ENCODE measurements around the gene INTS3. TPM values are rescaled to one million over a fixed set of nuclear protein-coding genes. Genes with fewer than 3 reads are reported as not detected.
"Not testable (repeated sequence)": the region's sequence is repeated elsewhere in the genome, so short reads cannot be mapped to it uniquely, and the experiment has no call there.

The INTS3 gene
- total RNA-seq, 2 experiments from 2014 or later: 53.6 to 57.2 TPM

- Mint-ChIP-seq H3K27ac (no peak overlapping the region), H3K4me3 (no peak overlapping the region), H3K4me1 (peaks cover 6% of the 10 kb centered on the region), H3K9me3 (no peaks in the 10 kb centered on the region), H3K36me3 (peaks cover 19% of the 10 kb centered on the region), H3K27me3 (no peaks in the 10 kb centered on the region)
- ATAC-seq (ENCODE audit: low read depth) (no peak), DNase-seq (no peak)
- POLR2A ChIA-PET: no interaction called here
Measured at GRCh38 chr1:153752072-153752471, 24.2 kb downstream of the INTS3 start.

GRCh38 chr1:153752571-153753195 is 24.8 kb downstream of the INTS3 start:
- ATAC-seq (ENCODE audit: low read depth) (no peak), DNase-seq (no peak)
- peaks cover 6% of the 10 kb centered on the region for H3K4me1 Mint-ChIP-seq
- H3K36me3 Mint-ChIP-seq: peaks cover 20% of the 10 kb centered on the region
- H3K27me3 Mint-ChIP-seq: no peaks in the 10 kb centered on the region
- H3K27ac Mint-ChIP-seq: peak overlapping the region; percentile 52
- H3K4me3 Mint-ChIP-seq: no peak overlapping the region
- H3K9me3 Mint-ChIP-seq: no peaks in the 10 kb centered on the region
- POLR2A ChIA-PET: no interaction called here

- Mint-ChIP-seq H3K4me1 (peaks cover 5% of the 10 kb centered on the region), H3K4me3 (no peak overlapping the region), H3K9me3 (no peaks in the 10 kb centered on the region), H3K36me3 (peaks cover 14% of the 10 kb centered on the region), H3K27ac (no peak overlapping the region), H3K27me3 (no peaks in the 10 kb centered on the region)
- DNase-seq: no peak
- POLR2A ChIA-PET: no interaction called here
- no peak for ATAC-seq (ENCODE audit: low read depth)
Measured at GRCh38 chr1:153754266-153754665, 26.4 kb downstream of the INTS3 start.

- peaks cover 12% of the 10 kb centered on the region for H3K36me3 Mint-ChIP-seq
- no peaks in the 10 kb centered on the region for H3K4me1 Mint-ChIP-seq
- ATAC-seq (ENCODE audit: low read depth) (no peak), DNase-seq (no peak)
- H3K4me3 Mint-ChIP-seq: no peak overlapping the region
- H3K27me3 Mint-ChIP-seq: no peaks in the 10 kb centered on the region
- H3K27ac Mint-ChIP-seq: no peak overlapping the region
- POLR2A ChIA-PET: no interaction called here
- H3K9me3 Mint-ChIP-seq: no peaks in the 10 kb centered on the region
Measured at GRCh38 chr1:153760440-153760839, 32.6 kb downstream of the INTS3 start.

- no peaks in the 10 kb centered on the region for H3K9me3 Mint-ChIP-seq
- H3K27me3 Mint-ChIP-seq: no peaks in the 10 kb centered on the region
- no peaks in the 10 kb centered on the region for H3K4me1 Mint-ChIP-seq
- POLR2A ChIA-PET: interaction anchor here (0.8 to 1.3 kb wide), 2 partner anchors 12 to 130 kb away, joined by 3 to 4 read pairs; partner anchors contain the start of gene CHTOP
- H3K4me3 Mint-ChIP-seq: no peak overlapping the region
- no peak for DNase-seq
- H3K27ac Mint-ChIP-seq: no peak overlapping the region
- ATAC-seq (ENCODE audit: low read depth): no peak
- peaks cover 22% of the 10 kb centered on the region for H3K36me3 Mint-ChIP-seq
Measured at GRCh38 chr1:153763365-153764225, 35.7 kb downstream of the INTS3 start.

GRCh38 chr1:153764310-153764709 is 36.5 kb downstream of the INTS3 start:
- DNase-seq (no peak), ATAC-seq (ENCODE audit: low read depth) (no peak)
- H3K4me1 Mint-ChIP-seq: no peaks in the 10 kb centered on the region
- H3K36me3 Mint-ChIP-seq: peaks cover 22% of the 10 kb centered on the region
- H3K9me3 Mint-ChIP-seq: no peaks in the 10 kb centered on the region
- no peak overlapping the region for H3K4me3 Mint-ChIP-seq
- POLR2A ChIA-PET: interaction anchor here (1.3 kb wide), 1 partner anchor 12 kb away, joined by 4 read pairs; no protein-coding TSS in a partner anchor
- no peaks in the 10 kb centered on the region for H3K27me3 Mint-ChIP-seq
- H3K27ac Mint-ChIP-seq: no peak overlapping the region

- ATAC-seq (ENCODE audit: low read depth); H3K9me3 Mint-ChIP-seq; H3K4me1 Mint-ChIP-seq; H3K27ac Mint-ChIP-seq; H3K4me3 Mint-ChIP-seq; H3K27me3 Mint-ChIP-seq; DNase-seq; POLR2A ChIA-PET: not testable (repeated sequence)
- H3K36me3 Mint-ChIP-seq: peaks cover 21% of the 10 kb centered on the region
Measured at GRCh38 chr1:153766663-153767062, 38.8 kb downstream of the INTS3 start.

- H3K27ac Mint-ChIP-seq: no peak overlapping the region
- H3K27me3 Mint-ChIP-seq: no peaks in the 10 kb centered on the region
- POLR2A ChIA-PET: no interaction called here
- H3K9me3 Mint-ChIP-seq: no peaks in the 10 kb centered on the region
- no peak overlapping the region for H3K4me3 Mint-ChIP-seq
- peaks cover 17% of the 10 kb centered on the region for H3K36me3 Mint-ChIP-seq
- ATAC-seq (ENCODE audit: low read depth) (no peak), DNase-seq (no peak)
- H3K4me1 Mint-ChIP-seq: no peaks in the 10 kb centered on the region
Measured at GRCh38 chr1:153767519-153767918, 39.7 kb downstream of the INTS3 start.

GRCh38 chr1:153768316-153769181 is 40.7 kb downstream of the INTS3 start:
- H3K36me3 Mint-ChIP-seq: peaks cover 17% of the 10 kb centered on the region
- H3K27ac Mint-ChIP-seq: no peak overlapping the region
- DNase-seq (no peak), ATAC-seq (ENCODE audit: low read depth) (no peak)
- H3K4me3 Mint-ChIP-seq: no peak overlapping the region
- H3K9me3 Mint-ChIP-seq: no peaks in the 10 kb centered on the region
- POLR2A ChIA-PET: interaction anchor here (0.7 kb wide), 1 partner anchor 258 kb away, joined by 3 read pairs; no protein-coding TSS in a partner anchor
- peaks cover 3% of the 10 kb centered on the region for H3K4me1 Mint-ChIP-seq
- H3K27me3 Mint-ChIP-seq: no peaks in the 10 kb centered on the region

- H3K27me3 Mint-ChIP-seq: no peaks in the 10 kb centered on the region
- peaks cover 17% of the 10 kb centered on the region for H3K36me3 Mint-ChIP-seq
- H3K27ac Mint-ChIP-seq: no peak overlapping the region
- DNase-seq (no peak), ATAC-seq (ENCODE audit: low read depth) (no peak)
- no peak overlapping the region for H3K4me3 Mint-ChIP-seq
- H3K9me3 Mint-ChIP-seq: no peaks in the 10 kb centered on the region
- H3K4me1 Mint-ChIP-seq: peaks cover 10% of the 10 kb centered on the region
- POLR2A ChIA-PET: interaction anchor here (0.7 kb wide), 1 partner anchor 259 kb away, joined by 3 read pairs; no protein-coding TSS in a partner anchor
Measured at GRCh38 chr1:153769221-153769620, 41.4 kb downstream of the INTS3 start.

GRCh38 chr1:153770797-153771196 is 42.9 kb downstream of the INTS3 start:
- peaks cover 16% of the 10 kb centered on the region for H3K36me3 Mint-ChIP-seq
- POLR2A ChIA-PET: no interaction called here

GRCh38 chr1:153771261-153771660 is 43.4 kb downstream of the INTS3 start:
- Mint-ChIP-seq H3K9me3 (no peaks in the 10 kb centered on the region), H3K27me3 (no peaks in the 10 kb centered on the region), H3K4me1 (peaks cover 20% of the 10 kb centered on the region), H3K4me3 (no peak overlapping the region), H3K36me3 (peaks cover 13% of the 10 kb centered on the region), H3K27ac (no peak overlapping the region)
- POLR2A ChIA-PET: no interaction called here
- DNase-seq (no peak), ATAC-seq (ENCODE audit: low read depth) (no peak)

More at GRCh38 chr1:153770797-153771196, 42.9 kb downstream of the INTS3 start:
- H3K9me3 Mint-ChIP-seq: no peaks in the 10 kb centered on the region
- peaks cover 18% of the 10 kb centered on the region for H3K4me1 Mint-ChIP-seq
- no peak overlapping the region for H3K4me3 Mint-ChIP-seq
- H3K27ac Mint-ChIP-seq: no peak overlapping the region
- ATAC-seq (ENCODE audit: low read depth) (no peak), DNase-seq (no peak)
- H3K27me3 Mint-ChIP-seq: no peaks in the 10 kb centered on the region

Data from activated naive CD8-positive, alpha-beta T cell treated with anti-CD3 and anti-CD28 coated beads, Interleukin-2, amount 10 ng/mL, durations not matched to agents 7 days and 5 days (primary cell).